ENCODE data around the gene AGO1.
"Not testable (repeated sequence)": the region's sequence is repeated elsewhere in the genome, so short reads cannot be mapped to it uniquely, and the experiment has no call there.

Gene AGO1

DNA sequence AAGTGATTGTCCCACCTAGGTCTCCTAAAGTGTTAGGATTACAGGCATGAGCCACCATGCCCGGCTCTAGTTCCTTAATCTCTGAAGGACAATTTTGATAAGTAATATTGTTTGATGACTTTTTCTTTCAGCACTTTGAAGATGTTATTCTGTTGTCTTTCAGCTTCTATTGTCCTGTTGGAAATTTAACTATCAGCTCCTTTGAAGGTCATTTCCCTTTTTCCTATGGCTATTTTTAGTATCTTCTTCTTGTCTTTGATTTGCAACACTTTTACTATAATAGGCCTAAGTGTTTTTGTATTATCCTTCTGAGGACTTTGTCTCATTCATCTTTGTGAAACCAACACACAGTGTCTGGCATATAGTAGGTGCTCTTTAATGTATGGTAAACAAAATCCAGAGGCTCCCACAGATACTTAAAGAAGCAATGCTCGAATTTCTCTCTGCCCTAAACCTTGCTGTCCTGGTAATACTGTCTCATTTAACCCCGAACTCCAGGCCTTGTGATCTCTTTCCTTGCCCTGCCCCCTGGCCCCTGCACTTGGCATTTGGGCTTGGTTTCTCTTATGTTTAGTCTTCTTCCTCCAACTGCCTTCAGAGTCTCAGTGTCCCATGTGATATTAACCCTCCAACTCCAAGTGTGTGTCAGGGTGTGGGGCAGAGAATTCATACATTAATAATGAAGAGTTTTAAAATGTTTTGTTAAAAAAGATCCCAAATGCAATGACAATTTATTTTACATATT is 19.0 kb upstream of the AGO1 start:
- no peak for DNase-seq (ENCODE audit: low read depth)
- TF ChIP-seq, protein P1, sequence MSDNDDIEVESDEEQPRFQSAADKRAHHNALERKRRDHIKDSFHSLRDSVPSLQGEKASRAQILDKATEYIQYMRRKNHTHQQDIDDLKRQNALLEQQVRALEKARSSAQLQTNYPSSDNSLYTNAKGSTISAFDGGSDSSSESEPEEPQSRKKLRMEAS (IDR thresholded peaks at IDR 0.05; ENCODE audit: low read depth, low read length), result no peak
- TF ChIP-seq, protein P2, sequence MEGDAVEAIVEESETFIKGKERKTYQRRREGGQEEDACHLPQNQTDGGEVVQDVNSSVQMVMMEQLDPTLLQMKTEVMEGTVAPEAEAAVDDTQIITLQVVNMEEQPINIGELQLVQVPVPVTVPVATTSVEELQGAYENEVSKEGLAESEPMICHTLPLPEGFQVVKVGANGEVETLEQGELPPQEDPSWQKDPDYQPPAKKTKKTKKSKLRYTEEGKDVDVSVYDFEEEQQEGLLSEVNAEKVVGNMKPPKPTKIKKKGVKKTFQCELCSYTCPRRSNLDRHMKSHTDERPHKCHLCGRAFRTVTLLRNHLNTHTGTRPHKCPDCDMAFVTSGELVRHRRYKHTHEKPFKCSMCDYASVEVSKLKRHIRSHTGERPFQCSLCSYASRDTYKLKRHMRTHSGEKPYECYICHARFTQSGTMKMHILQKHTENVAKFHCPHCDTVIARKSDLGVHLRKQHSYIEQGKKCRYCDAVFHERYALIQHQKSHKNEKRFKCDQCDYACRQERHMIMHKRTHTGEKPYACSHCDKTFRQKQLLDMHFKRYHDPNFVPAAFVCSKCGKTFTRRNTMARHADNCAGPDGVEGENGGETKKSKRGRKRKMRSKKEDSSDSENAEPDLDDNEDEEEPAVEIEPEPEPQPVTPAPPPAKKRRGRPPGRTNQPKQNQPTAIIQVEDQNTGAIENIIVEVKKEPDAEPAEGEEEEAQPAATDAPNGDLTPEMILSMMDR (IDR thresholded peaks at IDR 0.05; ENCODE audit: low read depth, low read length), result no peak
- TF ChIP-seq MYC (IDR thresholded peaks at IDR 0.05; ENCODE audit: low read depth, low read length) (no peak), POLR2A (IDR thresholded peaks at IDR 0.05; ENCODE audit: extremely low read depth, insufficient read length) (no peak)

DNA sequence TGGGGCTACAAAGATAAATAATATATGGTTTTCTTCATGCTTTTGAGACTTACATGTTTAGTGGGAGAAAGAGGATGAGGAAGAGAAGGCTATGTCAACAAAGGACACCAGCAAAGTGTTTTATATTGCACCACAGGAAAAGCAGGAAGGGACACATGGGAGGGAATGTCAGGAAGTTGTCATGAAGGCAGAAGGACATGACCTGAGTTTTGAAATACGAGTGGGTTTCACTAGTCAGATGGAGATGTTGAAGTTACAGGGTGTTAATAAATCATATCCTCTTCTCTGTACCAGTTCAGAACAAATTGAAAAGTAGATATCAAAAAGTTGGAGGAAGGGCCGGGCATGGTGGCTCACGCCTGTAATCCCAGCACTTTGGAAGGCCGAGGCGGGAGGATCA is 18.2 kb upstream of the AGO1 start:
- peak; percentile 26 for DNase-seq (ENCODE audit: low read depth)
- no peak overlapping the region for H3K4me3 ChIP-seq (ENCODE audit: low read depth, low read length)
- no peak for TF ChIP-seq MYC (IDR thresholded peaks at IDR 0.05; ENCODE audit: low read depth, low read length)
- TF ChIP-seq, protein P2 (IDR thresholded peaks at IDR 0.05; ENCODE audit: low read depth, low read length), result no peak
- TF ChIP-seq, protein P1 (IDR thresholded peaks at IDR 0.05; ENCODE audit: low read depth, low read length), result no peak
- no peak for TF ChIP-seq POLR2A (IDR thresholded peaks at IDR 0.05; ENCODE audit: extremely low read depth, insufficient read length)

More for the DNA sequence above, 19.0 kb upstream of the AGO1 start:
- H3K4me3 ChIP-seq (ENCODE audit: low read depth, low read length), result no peak overlapping the region

DNA sequence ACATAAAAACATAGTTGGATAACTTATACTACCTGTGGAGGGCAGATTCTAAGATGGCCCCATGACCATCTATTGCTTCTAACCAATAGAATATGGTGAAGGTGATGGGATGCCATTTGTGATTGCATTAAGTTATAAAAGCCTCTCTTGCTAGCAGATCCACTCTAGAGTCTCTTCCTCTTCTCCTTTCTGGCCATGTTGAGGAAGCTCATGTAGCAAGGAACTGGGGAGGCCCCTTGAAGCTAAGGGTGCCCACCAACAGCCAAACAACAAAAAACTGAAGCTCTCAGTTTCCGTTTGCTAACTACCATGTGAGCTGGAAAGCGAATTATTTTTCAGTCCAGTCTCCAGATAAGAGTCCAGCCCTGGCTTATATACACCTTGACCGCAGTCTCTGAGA is 16.0 kb upstream of the AGO1 start:
- no peak overlapping the region for H3K4me3 ChIP-seq (ENCODE audit: low read depth, low read length)
- DNase-seq (ENCODE audit: low read depth), result peak; percentile 35
- TF ChIP-seq, protein P2 (IDR thresholded peaks at IDR 0.05; ENCODE audit: low read depth, low read length), result no peak
- TF ChIP-seq MYC (IDR thresholded peaks at IDR 0.05; ENCODE audit: low read depth, low read length) (no peak), POLR2A (IDR thresholded peaks at IDR 0.05; ENCODE audit: extremely low read depth, insufficient read length) (no peak)
- TF ChIP-seq, protein P1 (IDR thresholded peaks at IDR 0.05; ENCODE audit: low read depth, low read length), result no peak

DNA sequence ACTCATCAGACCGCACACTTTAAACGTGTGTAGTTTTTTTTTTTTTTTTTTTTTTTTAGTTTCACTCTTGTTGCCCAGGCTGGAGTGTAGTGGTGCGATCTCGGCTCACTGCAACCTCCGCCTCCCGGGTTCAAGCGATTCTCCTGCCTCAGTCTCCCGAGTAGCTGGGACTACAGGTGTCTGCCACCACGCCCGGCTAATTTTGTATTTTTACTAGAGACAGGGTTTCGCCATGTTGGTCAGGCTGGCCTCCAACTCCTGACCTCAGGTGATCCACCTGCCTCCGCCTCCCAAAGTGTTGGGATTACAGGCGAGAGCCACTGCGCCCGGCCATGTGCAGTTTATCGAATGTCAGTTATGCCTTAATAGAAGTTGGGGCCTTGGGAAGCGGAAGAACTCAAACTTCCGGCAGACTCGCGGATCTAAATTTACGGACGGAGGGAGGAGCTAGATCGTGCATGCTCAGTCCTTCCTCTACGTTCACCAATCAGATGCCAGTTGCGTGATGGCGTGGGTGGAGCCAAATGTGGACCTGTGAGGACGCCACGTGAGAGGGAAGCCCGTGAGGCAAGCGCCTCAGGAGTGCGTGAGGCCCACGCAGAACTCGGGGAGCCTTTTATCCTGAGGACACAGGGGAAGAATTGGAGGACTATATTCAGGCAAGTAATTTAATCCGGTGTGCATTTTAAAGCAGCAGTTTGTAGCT is 13.6 kb upstream of the AGO1 start:
- not testable (repeated sequence) for H3K4me3 ChIP-seq (ENCODE audit: low read depth, low read length); DNase-seq (ENCODE audit: low read depth)

DNA sequence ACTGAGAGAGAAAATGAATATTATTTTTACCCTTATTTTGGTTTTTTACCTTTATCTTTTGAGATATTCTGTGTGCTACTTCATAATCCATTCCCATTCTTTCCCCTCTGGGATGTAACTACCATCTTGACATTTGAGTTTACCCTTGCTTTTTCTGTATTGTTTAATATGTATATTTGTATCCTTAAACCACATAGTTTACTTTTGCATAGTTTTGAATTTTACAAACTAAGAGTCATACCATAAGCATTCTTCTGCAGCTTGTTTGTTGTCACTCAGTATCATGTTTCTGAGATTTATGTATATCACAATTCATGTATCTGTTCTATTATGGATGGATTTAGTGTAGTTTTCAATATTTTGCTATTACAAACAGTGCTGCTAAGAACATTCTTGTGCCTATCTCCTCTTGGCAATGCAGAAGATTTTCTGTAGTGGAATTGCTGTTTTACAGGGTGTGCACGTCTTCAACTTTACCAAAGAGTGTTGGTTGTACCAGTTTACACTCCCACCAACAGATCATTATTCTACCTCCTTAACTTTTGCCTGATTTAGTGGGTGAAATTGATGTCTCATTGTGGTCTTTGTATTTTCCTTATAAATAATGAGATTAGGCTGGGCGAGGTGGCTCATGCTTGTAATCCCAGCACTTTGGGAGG is 12.2 kb upstream of the AGO1 start:
- DNase-seq (ENCODE audit: low read depth), result no peak
- no peak overlapping the region for H3K4me3 ChIP-seq (ENCODE audit: low read depth, low read length)
- TF ChIP-seq MYC (IDR thresholded peaks at IDR 0.05; ENCODE audit: low read depth, low read length) (no peak), POLR2A (IDR thresholded peaks at IDR 0.05; ENCODE audit: extremely low read depth, insufficient read length) (no peak)
- TF ChIP-seq, protein P1 (IDR thresholded peaks at IDR 0.05; ENCODE audit: low read depth, low read length), result no peak
- TF ChIP-seq, protein P2 (IDR thresholded peaks at IDR 0.05; ENCODE audit: low read depth, low read length), result no peak

DNA sequence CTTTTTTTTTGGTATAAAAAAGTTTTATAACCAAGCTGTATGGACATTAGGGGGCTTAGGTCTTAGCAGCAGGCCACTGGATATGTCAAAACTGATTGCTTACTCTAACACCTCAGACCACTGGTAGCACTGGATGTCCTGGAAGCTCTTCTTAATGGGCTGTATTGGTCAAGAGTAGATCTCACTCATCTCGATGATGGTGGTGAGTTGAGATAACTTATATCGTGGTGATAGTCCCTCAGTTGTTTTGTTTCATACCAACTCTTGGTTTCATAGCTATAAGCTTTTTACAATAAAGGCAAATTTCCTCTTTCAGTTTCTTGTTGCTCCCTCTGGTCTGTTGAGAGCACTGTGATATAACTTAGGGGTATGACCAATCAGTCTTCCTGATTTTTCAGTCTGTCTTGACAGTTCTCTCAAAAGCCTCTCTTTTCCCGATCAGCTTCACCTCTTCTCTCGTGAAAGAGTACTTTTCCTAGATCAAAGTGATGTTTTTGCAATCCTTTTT is 9.7 kb upstream of the AGO1 start:
- TF ChIP-seq, protein P1 (IDR thresholded peaks at IDR 0.05; ENCODE audit: low read depth, low read length), result no peak
- TF ChIP-seq POLR2A (IDR thresholded peaks at IDR 0.05; ENCODE audit: extremely low read depth, insufficient read length), result no peak
- no peak for TF ChIP-seq MYC (IDR thresholded peaks at IDR 0.05; ENCODE audit: low read depth, low read length)
- TF ChIP-seq, protein P2 (IDR thresholded peaks at IDR 0.05; ENCODE audit: low read depth, low read length), result no peak
- H3K4me3 ChIP-seq (ENCODE audit: low read depth, low read length), result no peak overlapping the region
- DNase-seq (ENCODE audit: low read depth), result no peak

DNA sequence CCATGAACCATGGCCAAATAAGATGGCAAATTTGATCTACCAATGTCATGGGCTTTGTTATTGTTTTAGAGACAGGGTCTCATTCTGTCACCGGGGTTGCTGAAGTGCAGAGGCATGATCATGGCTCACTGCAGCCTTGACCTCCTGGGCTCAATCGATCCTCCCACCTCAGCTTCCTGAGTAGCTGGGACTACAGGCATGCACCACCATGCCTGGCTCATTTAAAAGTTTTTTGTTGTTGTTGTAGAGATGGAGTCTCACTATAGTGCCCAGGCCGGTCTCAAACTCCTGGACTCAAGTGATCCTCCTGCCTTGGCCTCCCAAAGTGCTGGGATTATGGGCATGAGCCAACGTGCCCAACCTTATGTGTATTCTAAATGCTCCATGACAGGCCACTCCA is 8.9 kb upstream of the AGO1 start:
- H3K4me3 ChIP-seq (ENCODE audit: low read depth, low read length); DNase-seq (ENCODE audit: low read depth): not testable (repeated sequence)

Measured in NB4 (cell line).